Endothelial cell of umbilical vein (primary cell): ENCODE data around the gene RPS5.
"Not testable (repeated sequence)": the region's sequence is repeated elsewhere in the genome, so short reads cannot be mapped to it uniquely, and the experiment has no call there.

Experiments
- CTCF ChIP-seq, 2 donors: IDR thresholded peaks; 1 replicate in 1 of 2; 2 replicates in 1 of 2; pipeline ENCODE4 v1.5.1; 2011; ENCODE audit warnings: low read length in 2 of 2, mild to moderate bottlenecking in 2 of 2, moderate library complexity in 2 of 2, control low read depth in 1 of 2, inconsistent platforms in 1 of 2, low read depth in 1 of 2; ENCODE audit not compliant: insufficient read depth in 1 of 2; ENCODE audit errors: extremely low read depth in 1 of 2
- EZH2 ChIP-seq: IDR thresholded peaks from 2 replicates; pipeline ENCODE4 v1.6.1; 2012; ENCODE audit warnings: borderline replicate concordance, low read depth, mild to moderate bottlenecking, moderate library complexity, low read length, inconsistent platforms; ENCODE audit not compliant: severe bottlenecking
- FOS ChIP-seq: IDR thresholded peaks from 2 replicates; pipeline ENCODE4 v1.6.1; 2011; ENCODE audit warnings: mild to moderate bottlenecking, low read length, moderate library complexity, borderline replicate concordance; ENCODE audit not compliant: insufficient read depth
- JUN ChIP-seq: IDR thresholded peaks from 2 replicates; pipeline ENCODE4 v1.6.1; 2011; ENCODE audit warnings: borderline replicate concordance, low read depth; ENCODE audit not compliant: insufficient read length, insufficient read depth
- MYC ChIP-seq: IDR thresholded peaks from one replicate; pipeline ENCODE4 v1.6.1; 2011; ENCODE audit warnings: mild to moderate bottlenecking, low read depth, low read length
- POLR2A ChIP-seq: IDR thresholded peaks from 2 replicates; pipeline ENCODE4 v1.6.1; 2012; ENCODE audit warnings: low read depth, mild to moderate bottlenecking, control low read depth, low read length
- POLR2AphosphoS5 ChIP-seq: IDR thresholded peaks from 2 replicates; pipeline ENCODE4 v1.6.1; 2012; ENCODE audit warnings: low read depth, mild to moderate bottlenecking, control low read depth, low read length, moderate library complexity; ENCODE audit not compliant: insufficient read depth

GRCh38 chr19:58348080-58348479 lies 39.0 kb upstream of the RPS5 start:
- not testable (repeated sequence) for TF ChIP-seq CTCF (IDR thresholded peaks at IDR 0.05; ENCODE audit: extremely low read depth in 1 of 2, insufficient read depth in 1 of 2, low read depth in 1 of 2, low read length in 2 of 2); EZH2; POLR2A; POLR2AphosphoS5; JUN; FOS; MYC
